BLaER1 treated with 17β-estradiol and CSF1 and Interleukin-3, amounts not matched to agents 10 nM and 100 nM (cell line): ENCODE results near the gene AGAP1.

Experiments used
- H3K27ac ChIP-seq, 11 experiments: shearing (Covaris generic); formaldehyde crosslinking; 2 replicates each; pipeline ENCODE4 v1.8.1; 2022
- H3K27me3 ChIP-seq, 11 experiments: shearing (Covaris generic); formaldehyde crosslinking; 2 replicates each; pipeline ENCODE4 v1.8.1; 2022
- H3K36me3 ChIP-seq, 11 experiments: shearing (Covaris generic); formaldehyde crosslinking; 2 replicates each; pipeline ENCODE4 v1.8.1; 2022
- H3K4me1 ChIP-seq, 10 experiments: shearing (Covaris generic); formaldehyde crosslinking; 2 replicates each; pipeline ENCODE4 v1.8.1; 2022
- H3K4me2 ChIP-seq, 11 experiments: shearing (Covaris generic); formaldehyde crosslinking; 2 replicates each; pipeline ENCODE4 v1.8.1; 2022
- H3K4me3 ChIP-seq, 10 experiments: shearing (Covaris generic); formaldehyde crosslinking; 2 replicates each; pipeline ENCODE4 v1.8.1; 2022
- H3K9ac ChIP-seq, 11 experiments: shearing (Covaris generic); formaldehyde crosslinking; 2 replicates each; pipeline ENCODE4 v1.8.1; 2022
- H3K9me3 ChIP-seq, 11 experiments: shearing (Covaris generic); formaldehyde crosslinking; replicated peaks in 1 of 11; 2 replicates each; pipeline ENCODE4 v1.8.1; 2022
- H4K20me1 ChIP-seq, 11 experiments: shearing (Covaris generic); formaldehyde crosslinking; 2 replicates each; pipeline ENCODE4 v1.8.1; 2022
- Cebpa-rat ChIP-seq, 11 experiments: shearing (Covaris generic); IDR thresholded peaks; 2 replicates each; pipeline ENCODE4 v1.8.1; 2022

The AGAP1 gene

GRCh38 chr2:235810846-235811245, 317.0 kb downstream of the AGAP1 start:
- H3K9ac ChIP-seq, result no peak overlapping the region
- no peak for TF ChIP-seq Cebpa-rat (IDR thresholded peaks at IDR 0.05)
- H4K20me1 ChIP-seq, result peaks cover 0 to 7% (median 0%) of the 10 kb centered on the region in 11 experiments; a peak in 3 of 22 replicates
- no peaks in the 10 kb centered on the region for H3K27me3 ChIP-seq
- peaks cover 31 to 100% (median 97%) of the 10 kb centered on the region in 11 experiments; a peak in 21 of 22 replicates for H3K36me3 ChIP-seq
- no peak overlapping the region for H3K4me2 ChIP-seq
- no peak overlapping the region for H3K4me3 ChIP-seq
- H3K9me3 ChIP-seq, result no peaks in the 10 kb centered on the region
- no peak overlapping the region for H3K27ac ChIP-seq
- no peaks in the 10 kb centered on the region for H3K4me1 ChIP-seq

- Histone ChIP-seq H3K27me3 (no peaks in the 10 kb centered on the region), H3K27ac (no peak overlapping the region), H3K4me3 (no peak overlapping the region), H4K20me1 (peaks cover 0 to 7% (median 0%) of the 10 kb centered on the region in 11 experiments; a peak in 3 of 22 replicates), H3K9ac (no peak overlapping the region), H3K9me3 (no peaks in the 10 kb centered on the region), H3K4me2 (no peak overlapping the region), H3K4me1 (no peaks in the 10 kb centered on the region), H3K36me3 (peaks cover 23 to 100% (median 95%) of the 10 kb centered on the region in 11 experiments; a peak in 21 of 22 replicates)
- TF ChIP-seq Cebpa-rat (IDR thresholded peaks at IDR 0.05), result no peak
These were observed 317.8 kb downstream of the AGAP1 start for GRCh38 chr2:235811446-235812184.

GRCh38 chr2:235812185-235812665, 318.4 kb downstream of the AGAP1 start:
- no peak for TF ChIP-seq Cebpa-rat (IDR thresholded peaks at IDR 0.05)

GRCh38 chr2:235813398-235813797, 319.6 kb downstream of the AGAP1 start:
- Histone ChIP-seq H3K4me1 (no peaks in the 10 kb centered on the region), H3K27me3 (no peaks in the 10 kb centered on the region), H3K36me3 (peaks cover 15 to 98% (median 85%) of the 10 kb centered on the region in 11 experiments; a peak in 21 of 22 replicates), H3K9me3 (no peaks in the 10 kb centered on the region), H3K9ac (no peak overlapping the region), H3K27ac (no peak overlapping the region), H3K4me2 (no peak overlapping the region), H4K20me1 (no peaks in the 10 kb centered on the region; a peak in 2 of 22 replicates), H3K4me3 (no peak overlapping the region)
- no peak for TF ChIP-seq Cebpa-rat (IDR thresholded peaks at IDR 0.05)

More at GRCh38 chr2:235812185-235812665, 318.4 kb downstream of the AGAP1 start:
- Histone ChIP-seq H3K9me3 (no peaks in the 10 kb centered on the region), H3K27ac (no peak overlapping the region), H3K4me2 (no peak overlapping the region), H4K20me1 (peaks cover 0 to 5% (median 0%) of the 10 kb centered on the region in 11 experiments; a peak in 3 of 22 replicates), H3K36me3 (peaks cover 18 to 100% (median 93%) of the 10 kb centered on the region in 11 experiments; a peak in 21 of 22 replicates), H3K4me3 (no peak overlapping the region), H3K4me1 (no peaks in the 10 kb centered on the region), H3K27me3 (no peaks in the 10 kb centered on the region), H3K9ac (no peak overlapping the region)

GRCh38 chr2:235820571-235820970, 326.7 kb downstream of the AGAP1 start:
- no peak overlapping the region for H3K9ac ChIP-seq
- no peaks in the 10 kb centered on the region for H4K20me1 ChIP-seq
- no peak overlapping the region for H3K4me2 ChIP-seq
- no peak overlapping the region for H3K27ac ChIP-seq
- TF ChIP-seq Cebpa-rat (IDR thresholded peaks at IDR 0.05), result no peak
- H3K4me3 ChIP-seq, result no peak overlapping the region
- no peaks in the 10 kb centered on the region for H3K9me3 ChIP-seq
- H3K4me1 ChIP-seq, result no peaks in the 10 kb centered on the region
- H3K27me3 ChIP-seq, result no peaks in the 10 kb centered on the region
- H3K36me3 ChIP-seq, result peaks cover 0 to 74% (median 40%) of the 10 kb centered on the region in 11 experiments; a peak in 16 of 22 replicates

- TF ChIP-seq Cebpa-rat (IDR thresholded peaks at IDR 0.05), result no peak
- no peak overlapping the region for H3K27ac ChIP-seq
- no peak overlapping the region for H3K4me3 ChIP-seq
- H3K36me3 ChIP-seq, result peaks cover 0 to 76% (median 45%) of the 10 kb centered on the region in 11 experiments; a peak in 16 of 22 replicates
- no peak overlapping the region for H3K4me2 ChIP-seq
- no peaks in the 10 kb centered on the region for H3K4me1 ChIP-seq
- no peaks in the 10 kb centered on the region; a peak in 1 of 22 replicates for H4K20me1 ChIP-seq
- H3K9me3 ChIP-seq, result no peaks in the 10 kb centered on the region
- no peak overlapping the region for H3K9ac ChIP-seq
- no peaks in the 10 kb centered on the region for H3K27me3 ChIP-seq
These were observed 330.5 kb downstream of the AGAP1 start for GRCh38 chr2:235824331-235824730.

GRCh38 chr2:235825946-235826345, 332.1 kb downstream of the AGAP1 start:
- no peaks in the 10 kb centered on the region for H3K27me3 ChIP-seq
- 0 out of 22 replicates have a peak, but pooled peaks cover 0 to under 1% (median 0%) of the 10 kb centered on the region in 11 experiments for H3K9me3 ChIP-seq
- H4K20me1 ChIP-seq, result no peaks in the 10 kb centered on the region; a peak in 1 of 22 replicates
- no peak overlapping the region for H3K4me2 ChIP-seq
- no peak overlapping the region for H3K4me3 ChIP-seq
- no peak overlapping the region for H3K9ac ChIP-seq
- H3K27ac ChIP-seq, result no peak overlapping the region
- no peak for TF ChIP-seq Cebpa-rat (IDR thresholded peaks at IDR 0.05)
- peaks cover 0 to 89% (median 57%) of the 10 kb centered on the region in 11 experiments; a peak in 17 of 22 replicates for H3K36me3 ChIP-seq
- H3K4me1 ChIP-seq, result 0 out of 20 replicates have a peak, but pooled peaks cover 0 to 5% (median 0%) of the 10 kb centered on the region in 10 experiments

GRCh38 chr2:235826826-235827225, 333.0 kb downstream of the AGAP1 start:
- no peak overlapping the region for H3K9ac ChIP-seq
- peaks cover 0 to 94% (median 64%) of the 10 kb centered on the region in 11 experiments; a peak in 17 of 22 replicates for H3K36me3 ChIP-seq
- H3K27ac ChIP-seq, result no peak overlapping the region
- 0 out of 20 replicates have a peak, but pooled peaks cover 0 to 5% (median 0%) of the 10 kb centered on the region in 10 experiments for H3K4me1 ChIP-seq
- peaks cover 0 to 5% (median 0%) of the 10 kb centered on the region in 11 experiments; a peak in 1 of 22 replicates for H3K9me3 ChIP-seq
- H4K20me1 ChIP-seq, result no peaks in the 10 kb centered on the region; a peak in 1 of 22 replicates
- no peak for TF ChIP-seq Cebpa-rat (IDR thresholded peaks at IDR 0.05)
- H3K27me3 ChIP-seq, result no peaks in the 10 kb centered on the region
- H3K4me2 ChIP-seq, result no peak overlapping the region
- H3K4me3 ChIP-seq, result no peak overlapping the region

GRCh38 chr2:235827585-235827992, 333.7 kb downstream of the AGAP1 start:
- Histone ChIP-seq H3K9me3 (peaks cover 0 to 5% (median 0%) of the 10 kb centered on the region in 11 experiments; a peak in 1 of 22 replicates), H3K4me1 (0 out of 20 replicates have a peak, but pooled peaks cover 0 to 5% (median 0%) of the 10 kb centered on the region in 10 experiments), H3K4me2 (no peak overlapping the region), H3K27me3 (no peaks in the 10 kb centered on the region), H3K4me3 (no peak overlapping the region), H3K36me3 (peaks cover 0 to 94% (median 59%) of the 10 kb centered on the region in 11 experiments; a peak in 17 of 22 replicates), H3K27ac (no peak overlapping the region), H3K9ac (no peak overlapping the region), H4K20me1 (no peaks in the 10 kb centered on the region; a peak in 1 of 22 replicates)
- TF ChIP-seq Cebpa-rat (IDR thresholded peaks at IDR 0.05), result no peak
